Measurements from ENCODE around the gene RNU6-1.

Gene RNU6-1

GRCh38 chr15:67796196-67797127 is 43.4 kb downstream of the RNU6-1 start:
- DNase-seq: no peak

GRCh38 chr15:67794832-67795574 is 44.8 kb downstream of the RNU6-1 start:
- peak; percentile 28 to 38 for DNase-seq

- no peak for DNase-seq
These were observed 47.4 kb downstream of the RNU6-1 start for GRCh38 chr15:67792250-67792942.

GRCh38 chr15:67790610-67791319 is 49.1 kb downstream of the RNU6-1 start:
- no peak for DNase-seq
